Cardiac muscle cell (in vitro differentiated cells and primary cell): ENCODE measurements around the gene HDAC4. TPM values are rescaled to one million over a fixed set of nuclear protein-coding genes. Genes with fewer than 3 reads are reported as not detected.

Source experiments
- DNase-seq, 2 donors: peaks; one replicate each; pipeline versions ENCODE4 v3.0.0 to v3.0.0-alpha.2; 2010 to 2017; ENCODE audit warnings: low read depth in 1 of 2, low spot score in 1 of 2
- H3K27ac ChIP-seq: fragments of 200-600 bp; sonication (generic); 2 replicates; pipeline ENCODE4 v1.5.1; 2016
- H3K27me3 ChIP-seq: fragments of 200-600 bp; sonication (generic); 2 replicates; pipeline ENCODE4 v1.6.0; 2016; ENCODE audit warnings: control low read depth
- H3K36me3 ChIP-seq: fragments of 200-600 bp; sonication (generic); 2 replicates; pipeline ENCODE4 v1.5.1; 2016; ENCODE audit warnings: control low read depth
- H3K4me1 ChIP-seq: fragments of 200-600 bp; sonication (generic); 2 replicates; pipeline ENCODE4 v1.8.1; 2017; ENCODE audit warnings: low read depth, mild to moderate bottlenecking, mixed run types
- H3K4me3 ChIP-seq: fragments of 200-600 bp; sonication (generic); 2 replicates; pipeline ENCODE4 v1.5.1; 2016; ENCODE audit warnings: mild to moderate bottlenecking
- H3K9me3 ChIP-seq: fragments of 200-600 bp; sonication (generic); 2 replicates; pipeline ENCODE4 v1.5.1; 2017; ENCODE audit warnings: low read depth, mild to moderate bottlenecking, control low read depth
- polyA plus RNA-seq: library from polyadenylated mRNA; unstranded; fragments of >200 nt; fragmentation: Nextera tagmentation; extraction: Ambion mirVana; gene quantifications from 2 replicates; pipeline ENCODE4 v1.2.1, GENCODE V29; 2016
- total RNA-seq: library from RNA; depleted of rRNA; stranded (reverse); fragments of >200 nt; gene quantifications from 2 replicates; pipeline ENCODE4 v1.2.3, GENCODE V29; 2016
- TF ChIP-seq, protein P1 (sequence below): IDR thresholded peaks from 2 replicates; pipeline ENCODE4 v1.5.1; 2012; ENCODE audit warnings: low read depth, mild to moderate bottlenecking, low read length

Gene HDAC4
- total and polyA plus RNA-seq, 2 experiments from 2014 or later: 7.0 to 41.6 TPM

DNA sequence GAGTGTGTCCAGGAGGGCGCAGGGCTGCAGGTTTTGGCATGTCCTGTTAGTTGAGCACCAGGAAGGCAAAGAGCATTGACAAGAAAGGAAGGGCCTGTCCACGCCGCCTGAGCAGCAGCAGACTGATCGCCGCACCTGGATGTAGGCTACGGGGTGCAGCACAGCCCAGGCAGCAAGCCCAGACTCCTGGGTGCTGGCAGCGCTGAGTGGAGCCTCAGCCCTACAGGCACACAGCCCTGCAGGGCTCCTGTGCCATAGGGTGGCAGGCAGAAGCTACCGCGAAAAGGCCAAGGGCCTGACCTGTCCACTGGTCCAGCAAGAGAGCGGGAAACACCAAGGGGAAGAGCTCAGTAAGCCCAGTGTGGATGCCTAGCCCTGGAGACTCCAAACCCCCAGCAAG, 198.0 kb downstream of the HDAC4 start:
- no peak for DNase-seq
- Histone ChIP-seq H3K27me3 (no peaks in the 10 kb centered on the region), H3K36me3 (no peaks in the 10 kb centered on the region), H3K4me3 (no peak overlapping the region), H3K9me3 (no peaks in the 10 kb centered on the region), H3K27ac (no peak overlapping the region), H3K4me1 (peaks cover 8% of the 10 kb centered on the region)
- TF ChIP-seq, protein P1, sequence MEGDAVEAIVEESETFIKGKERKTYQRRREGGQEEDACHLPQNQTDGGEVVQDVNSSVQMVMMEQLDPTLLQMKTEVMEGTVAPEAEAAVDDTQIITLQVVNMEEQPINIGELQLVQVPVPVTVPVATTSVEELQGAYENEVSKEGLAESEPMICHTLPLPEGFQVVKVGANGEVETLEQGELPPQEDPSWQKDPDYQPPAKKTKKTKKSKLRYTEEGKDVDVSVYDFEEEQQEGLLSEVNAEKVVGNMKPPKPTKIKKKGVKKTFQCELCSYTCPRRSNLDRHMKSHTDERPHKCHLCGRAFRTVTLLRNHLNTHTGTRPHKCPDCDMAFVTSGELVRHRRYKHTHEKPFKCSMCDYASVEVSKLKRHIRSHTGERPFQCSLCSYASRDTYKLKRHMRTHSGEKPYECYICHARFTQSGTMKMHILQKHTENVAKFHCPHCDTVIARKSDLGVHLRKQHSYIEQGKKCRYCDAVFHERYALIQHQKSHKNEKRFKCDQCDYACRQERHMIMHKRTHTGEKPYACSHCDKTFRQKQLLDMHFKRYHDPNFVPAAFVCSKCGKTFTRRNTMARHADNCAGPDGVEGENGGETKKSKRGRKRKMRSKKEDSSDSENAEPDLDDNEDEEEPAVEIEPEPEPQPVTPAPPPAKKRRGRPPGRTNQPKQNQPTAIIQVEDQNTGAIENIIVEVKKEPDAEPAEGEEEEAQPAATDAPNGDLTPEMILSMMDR: no peak

- Histone ChIP-seq H3K36me3 (no peaks in the 10 kb centered on the region), H3K27me3 (no peaks in the 10 kb centered on the region), H3K9me3 (no peaks in the 10 kb centered on the region), H3K4me3 (no peak overlapping the region), H3K27ac (no peak overlapping the region), H3K4me1 (peaks cover 8% of the 10 kb centered on the region)
- no peak for DNase-seq
- TF ChIP-seq, protein P1: no peak
Observed at GRCh38 chr2:239202343-239202742, 198.5 kb downstream of the HDAC4 start.

DNA sequence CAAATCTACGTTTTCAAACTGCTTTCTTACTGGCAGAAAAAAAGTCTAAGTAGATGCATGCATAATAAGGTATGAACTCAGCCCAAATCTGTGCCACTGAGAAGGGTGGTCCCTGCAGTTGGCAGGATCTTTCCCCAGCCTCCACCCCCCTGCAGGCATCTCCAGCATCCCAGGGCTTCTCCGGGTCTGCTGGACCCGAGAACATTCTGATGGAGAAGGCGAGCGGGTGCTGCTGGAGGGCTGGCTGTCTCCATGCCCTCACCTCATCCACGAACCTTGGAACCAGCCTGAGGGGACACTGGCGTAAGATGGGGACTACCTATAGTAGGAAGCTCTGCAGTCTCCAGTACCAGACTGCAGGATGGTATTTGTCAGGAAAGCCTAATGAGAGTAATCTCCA, 198.9 kb downstream of the HDAC4 start:
- H3K9me3 ChIP-seq: no peaks in the 10 kb centered on the region
- no peaks in the 10 kb centered on the region for H3K27me3 ChIP-seq
- H3K36me3 ChIP-seq: no peaks in the 10 kb centered on the region
- TF ChIP-seq, protein P1: no peak
- H3K4me3 ChIP-seq: no peak overlapping the region
- peaks cover 8% of the 10 kb centered on the region for H3K4me1 ChIP-seq
- no peak for DNase-seq
- H3K27ac ChIP-seq: no peak overlapping the region

- H3K27ac ChIP-seq: no peak overlapping the region
- peaks cover 8% of the 10 kb centered on the region for H3K4me1 ChIP-seq
- DNase-seq: no peak
- H3K36me3 ChIP-seq: no peaks in the 10 kb centered on the region
- H3K27me3 ChIP-seq: no peaks in the 10 kb centered on the region
- H3K9me3 ChIP-seq: no peaks in the 10 kb centered on the region
- no peak overlapping the region for H3K4me3 ChIP-seq
- TF ChIP-seq, protein P1: no peak
Observed at GRCh38 chr2:239201531-239201876, 199.3 kb downstream of the HDAC4 start.

DNA sequence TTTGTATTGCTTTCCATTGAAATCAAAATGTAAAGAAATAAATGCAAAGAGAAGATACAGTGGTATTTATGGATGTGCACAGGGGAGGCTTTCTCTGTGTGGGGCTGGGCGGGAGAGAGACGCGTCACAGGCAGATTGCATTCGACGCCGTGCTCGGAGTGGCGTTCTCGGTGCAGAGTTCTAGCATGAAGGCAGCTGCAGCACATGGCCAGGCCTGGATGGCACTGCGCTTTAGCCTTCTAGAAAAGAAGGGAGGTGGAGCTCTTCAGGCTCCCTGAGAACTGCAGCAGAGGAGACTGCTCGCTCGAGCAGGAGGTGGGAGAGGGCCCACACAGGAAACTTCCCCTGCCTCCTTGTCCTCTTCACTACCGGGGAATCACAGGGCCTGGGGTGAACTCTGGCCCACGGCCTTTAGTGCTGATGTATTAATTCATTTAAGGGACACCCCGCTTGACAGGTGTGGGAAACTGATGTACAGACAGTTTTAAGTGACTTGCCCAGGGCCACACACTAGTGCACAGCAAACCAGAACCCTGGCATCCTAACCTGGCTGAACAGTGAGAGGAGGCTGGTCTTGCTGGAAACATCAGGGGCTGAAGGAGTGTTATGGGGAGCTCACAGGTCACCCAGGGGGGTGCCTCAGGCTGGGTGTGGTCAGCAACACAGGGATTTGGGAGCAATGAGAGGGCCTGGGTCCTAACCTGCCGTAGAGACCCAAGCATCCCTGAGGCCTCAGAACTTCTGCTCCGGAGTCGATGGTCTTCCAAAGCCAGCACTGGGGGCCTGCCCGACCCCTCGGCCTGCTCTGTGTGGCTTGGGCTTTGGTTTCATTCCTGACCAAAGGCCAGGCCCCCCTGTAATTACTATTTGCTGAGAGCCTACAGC, 199.9 kb downstream of the HDAC4 start:
- DNase-seq: no peak
- peaks cover 8% of the 10 kb centered on the region for H3K4me1 ChIP-seq
- H3K9me3 ChIP-seq: no peaks in the 10 kb centered on the region
- H3K36me3 ChIP-seq: no peaks in the 10 kb centered on the region
- H3K27me3 ChIP-seq: no peaks in the 10 kb centered on the region
- no peak overlapping the region for H3K4me3 ChIP-seq
- TF ChIP-seq, protein P1: no peak
- H3K27ac ChIP-seq: no peak overlapping the region
